COLO668 (cell line): ENCODE data around the gene SCNN1A.

Source experiments
- DNase-seq: peaks from one replicate; lab custom pipeline; 2025; ENCODE audit not compliant: unreplicated experiment; lab: John Stamatoyannopoulos, UW

SCNN1A gene

GRCh38 chr12:6375269-6376078 is at the start of gene SCNN1A:
Gene SCNN1A, minus strand, starts transcription at chr12:6375563. Its CDS starts 780 bp downstream, at chr12:6374783.
- DNase-seq: peak; percentile 90

- no peak for DNase-seq
Observed at GRCh38 chr12:6424866-6425265, 49.5 kb upstream of the SCNN1A start.

- no peak for DNase-seq
Observed at GRCh38 chr12:6424008-6424347, 48.6 kb upstream of the SCNN1A start.

GRCh38 chr12:6423267-6424007 is 48.1 kb upstream of the SCNN1A start:
- DNase-seq: peak; percentile 69

GRCh38 chr12:6420364-6420763 is 45.0 kb upstream of the SCNN1A start:
- DNase-seq: no peak

- no peak for DNase-seq
Observed at GRCh38 chr12:6418796-6419195, 43.4 kb upstream of the SCNN1A start.

GRCh38 chr12:6416596-6416995 is 41.2 kb upstream of the SCNN1A start:
- DNase-seq: no peak

- no peak for DNase-seq
Observed at GRCh38 chr12:6407236-6407954, 32.0 kb upstream of the SCNN1A start.

GRCh38 chr12:6405963-6406362 is 30.6 kb upstream of the SCNN1A start:
- no peak for DNase-seq

- no peak for DNase-seq
Observed at GRCh38 chr12:6404390-6404789, 29.0 kb upstream of the SCNN1A start.

- DNase-seq: no peak
Observed at GRCh38 chr12:6399884-6400644, 24.7 kb upstream of the SCNN1A start.

GRCh38 chr12:6396031-6396430 is 20.7 kb upstream of the SCNN1A start:
- DNase-seq: no peak

- DNase-seq: no peak
Observed at GRCh38 chr12:6394398-6394797, 19.0 kb upstream of the SCNN1A start.

- no peak for DNase-seq
Observed at GRCh38 chr12:6393109-6393508, 17.7 kb upstream of the SCNN1A start.

- no peak for DNase-seq
Observed at GRCh38 chr12:6392504-6392903, 17.1 kb upstream of the SCNN1A start.

GRCh38 chr12:6391013-6391412 is 15.7 kb upstream of the SCNN1A start:
- DNase-seq: no peak

GRCh38 chr12:6390084-6390799 is 14.9 kb upstream of the SCNN1A start:
- no peak for DNase-seq

- DNase-seq: no peak
Observed at GRCh38 chr12:6387541-6387940, 12.2 kb upstream of the SCNN1A start.

GRCh38 chr12:6386491-6386890 is 11.1 kb upstream of the SCNN1A start:
- DNase-seq: no peak

- DNase-seq: no peak
Observed at GRCh38 chr12:6386038-6386437, 10.7 kb upstream of the SCNN1A start.
